Measurements from ENCODE around the gene JSRP1.

The JSRP1 gene, protein sequence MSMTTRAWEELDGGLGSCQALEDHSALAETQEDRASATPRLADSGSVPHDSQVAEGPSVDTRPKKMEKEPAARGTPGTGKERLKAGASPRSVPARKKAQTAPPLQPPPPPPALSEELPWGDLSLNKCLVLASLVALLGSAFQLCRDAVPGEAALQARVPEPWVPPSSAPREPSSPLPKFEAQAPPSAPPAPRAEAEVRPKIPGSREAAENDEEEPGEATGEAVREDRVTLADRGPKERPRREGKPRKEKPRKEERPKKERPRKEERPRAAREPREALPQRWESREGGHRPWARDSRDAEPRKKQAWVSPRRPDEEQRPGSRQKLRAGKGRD

DNA sequence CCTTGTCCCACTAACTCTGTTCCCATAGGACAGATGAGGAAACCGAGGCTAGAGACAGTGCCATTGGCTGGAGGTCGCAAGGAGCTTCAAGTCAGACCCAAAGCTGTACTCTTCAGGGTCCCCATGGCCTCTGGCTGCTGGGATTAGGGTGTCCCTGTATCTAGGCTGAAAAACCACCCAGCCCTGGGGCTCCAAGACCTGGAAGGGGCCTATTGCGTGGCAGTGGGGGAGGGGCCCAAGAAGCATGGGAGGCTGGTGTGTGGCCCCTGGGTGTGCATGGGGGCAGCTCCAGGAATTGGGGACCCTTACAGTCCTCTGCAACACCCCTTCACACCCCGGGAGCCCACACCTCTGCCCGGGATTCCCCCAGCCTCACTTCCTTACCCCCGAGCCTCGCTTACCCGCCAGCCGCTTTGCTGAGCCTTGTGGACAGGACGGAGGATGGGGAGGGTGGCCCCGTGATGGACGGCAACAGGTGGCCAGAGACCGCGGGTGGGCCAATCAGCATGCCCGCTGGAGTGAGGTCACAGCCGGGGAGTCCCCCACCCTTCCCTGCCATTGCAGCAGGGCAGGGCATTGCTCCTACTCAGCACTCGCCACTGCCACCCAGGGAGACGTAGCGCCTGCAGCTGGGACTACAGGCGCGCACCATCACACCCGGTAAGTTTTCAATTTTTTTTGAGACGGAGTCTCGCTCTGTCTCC lies at the start of gene JSRP1:
JSRP1 (minus strand) TSS at position 436 of the 704 bp plus-strand sequence. CDS start 1,103 bp downstream, outside the sequence.
- DNase-seq (ENCODE audit: low spot score): no peak

DNA sequence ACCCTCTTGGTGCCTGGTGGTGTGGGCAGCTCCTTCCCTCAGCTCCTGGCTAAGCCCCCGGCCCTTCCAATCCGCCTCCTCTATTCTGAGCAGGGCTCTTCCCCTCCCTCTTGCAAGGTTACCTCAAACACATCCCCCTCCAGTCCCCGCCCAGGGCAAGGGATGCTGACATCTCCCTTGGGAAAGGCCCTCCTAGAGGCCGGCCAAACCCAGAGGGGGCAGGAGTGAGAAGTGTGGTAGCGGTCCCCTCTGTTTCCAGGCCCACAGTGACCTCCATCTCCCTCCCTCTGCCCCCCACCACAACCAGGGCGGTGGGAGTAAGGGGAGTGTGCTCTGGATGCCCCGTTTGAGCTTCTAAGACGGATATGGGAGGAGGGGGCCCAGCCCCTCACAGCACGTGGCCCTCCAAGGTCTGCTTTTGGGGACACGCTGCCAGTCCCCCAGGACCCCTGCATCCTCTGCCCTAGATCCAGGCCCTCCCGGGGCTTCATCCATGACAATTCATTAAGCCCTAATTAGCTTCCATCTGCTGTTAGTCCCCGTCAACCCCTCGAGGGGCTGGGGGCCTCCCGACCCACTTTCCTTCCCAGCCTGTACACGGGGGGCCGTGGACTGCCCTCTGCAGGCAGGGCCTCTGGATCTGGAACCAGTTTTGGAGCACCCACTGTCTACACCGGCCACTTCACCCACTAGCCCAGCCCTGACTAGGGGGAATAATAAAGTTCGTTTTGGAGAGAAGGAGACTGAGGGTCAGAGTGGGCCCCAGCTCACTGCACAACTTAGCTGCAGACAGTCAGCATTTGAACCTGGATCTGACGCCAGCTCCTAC lies 49.4 kb upstream of the JSRP1 start:
- no peak for DNase-seq (ENCODE audit: low spot score)

DNA sequence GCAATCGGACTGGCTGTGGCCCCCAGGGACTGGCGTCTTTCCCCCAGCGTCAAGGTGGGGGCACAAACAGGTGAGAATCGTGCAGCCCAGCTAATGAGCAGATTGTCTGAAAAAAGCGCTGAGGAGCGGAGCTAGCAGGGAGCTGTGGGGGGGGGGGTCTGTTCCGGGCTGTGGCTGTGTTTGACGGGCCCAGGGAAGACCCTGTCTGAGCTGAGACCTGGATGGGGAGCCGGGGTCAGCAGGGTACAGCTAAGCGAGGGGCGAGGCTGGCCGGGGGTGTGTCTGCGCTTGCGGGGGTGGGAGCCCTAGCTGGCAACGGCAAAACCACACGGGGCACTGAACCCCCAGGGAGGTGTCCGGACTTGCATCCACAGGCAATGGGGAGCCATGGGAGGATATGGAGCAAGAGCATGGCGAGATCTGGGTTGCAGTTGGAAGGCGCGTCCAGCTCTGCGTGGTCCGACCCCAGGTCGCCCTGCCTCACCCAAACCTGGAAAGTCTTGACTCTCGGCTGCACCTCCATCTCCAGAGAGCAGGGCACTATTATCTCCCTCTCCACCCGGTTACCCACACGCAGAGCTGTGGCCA lies 47.1 kb upstream of the JSRP1 start:
- DNase-seq (ENCODE audit: low spot score): no peak

DNA sequence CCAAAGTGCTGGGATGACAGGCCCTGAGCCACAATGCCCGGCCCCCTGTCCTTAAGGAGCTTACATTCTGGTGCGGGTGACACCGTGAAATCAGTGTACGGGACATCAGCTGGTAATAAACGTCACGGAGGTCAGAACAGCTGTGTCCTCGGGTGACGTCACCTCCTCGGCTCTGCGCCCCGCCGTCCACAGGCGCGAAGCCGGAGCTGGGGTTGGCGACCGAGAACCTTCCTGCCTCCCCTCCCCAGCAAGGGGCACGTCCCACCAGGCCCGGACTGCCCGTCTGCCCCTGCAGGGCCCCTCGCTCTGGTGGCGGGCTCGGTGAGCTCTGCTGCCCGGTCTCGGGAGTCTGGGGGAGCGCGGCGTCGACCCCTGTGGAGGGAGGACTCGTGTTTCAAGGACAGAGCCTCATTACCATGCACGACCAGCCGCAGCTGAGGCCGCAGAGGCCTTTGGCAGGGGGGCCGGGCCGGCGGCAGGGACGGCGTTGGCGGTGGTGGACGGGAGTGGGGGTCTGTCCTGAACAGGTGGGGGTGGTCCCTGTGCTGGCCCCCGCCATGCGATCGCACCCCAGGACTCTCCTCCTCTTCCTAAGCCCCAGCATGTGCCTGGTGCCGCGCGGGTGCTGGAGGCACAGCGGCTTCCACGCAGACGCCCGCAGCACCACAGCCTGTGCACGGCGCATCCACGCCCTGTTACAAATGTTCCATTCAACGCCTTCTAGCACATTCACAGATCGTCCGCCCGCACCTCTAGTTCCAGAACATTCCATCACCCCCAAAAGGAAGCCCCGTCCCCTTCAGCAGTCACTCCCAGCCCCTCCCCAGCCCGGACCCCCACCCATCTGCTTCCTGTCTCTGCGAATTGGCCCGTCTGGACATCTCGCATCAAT lies 46.3 kb upstream of the JSRP1 start:
- DNase-seq (ENCODE audit: low spot score): peak; percentile 55

DNA sequence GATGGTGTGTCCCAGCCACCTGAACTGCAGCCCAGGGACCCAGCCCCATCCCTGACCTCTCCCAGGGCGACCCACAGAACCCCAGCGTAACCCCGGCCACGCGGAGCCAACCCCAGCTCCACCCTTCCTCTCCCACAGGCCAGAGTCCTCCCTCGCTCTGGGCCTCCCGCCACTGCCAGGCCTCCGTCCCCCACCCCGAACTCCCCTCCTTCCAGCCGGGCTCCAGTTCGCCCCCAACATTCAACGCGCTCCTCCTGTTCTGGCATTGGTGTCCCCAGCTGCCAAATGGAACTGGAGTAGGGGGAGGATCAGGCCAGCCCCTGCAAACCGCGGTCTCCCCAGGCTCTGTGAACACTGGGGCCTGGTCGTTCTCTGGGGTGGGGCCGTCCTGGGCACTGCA lies 44.3 kb upstream of the JSRP1 start:
- no peak for DNase-seq (ENCODE audit: low spot score)

DNA sequence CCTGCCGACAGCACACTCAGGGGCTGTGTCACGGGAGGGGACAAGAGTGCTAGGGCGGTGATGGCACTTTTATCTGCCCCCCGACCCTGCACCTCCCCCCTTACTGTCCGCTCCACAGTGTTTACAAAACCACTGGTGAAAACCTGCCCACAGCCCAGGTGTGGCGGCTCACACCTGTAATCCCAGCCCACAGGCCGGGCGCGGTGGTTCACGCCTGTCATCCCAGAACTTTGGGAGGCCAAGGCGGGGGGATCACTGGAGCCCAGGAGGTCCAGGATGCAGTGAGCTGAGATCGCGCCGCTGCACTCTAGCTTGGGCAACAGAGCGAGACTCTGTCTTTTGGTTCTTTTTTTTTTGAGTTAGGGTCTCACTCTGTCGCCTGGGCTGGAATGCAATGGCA lies 39.9 kb upstream of the JSRP1 start:
- no peak for DNase-seq (ENCODE audit: low spot score)

DNA sequence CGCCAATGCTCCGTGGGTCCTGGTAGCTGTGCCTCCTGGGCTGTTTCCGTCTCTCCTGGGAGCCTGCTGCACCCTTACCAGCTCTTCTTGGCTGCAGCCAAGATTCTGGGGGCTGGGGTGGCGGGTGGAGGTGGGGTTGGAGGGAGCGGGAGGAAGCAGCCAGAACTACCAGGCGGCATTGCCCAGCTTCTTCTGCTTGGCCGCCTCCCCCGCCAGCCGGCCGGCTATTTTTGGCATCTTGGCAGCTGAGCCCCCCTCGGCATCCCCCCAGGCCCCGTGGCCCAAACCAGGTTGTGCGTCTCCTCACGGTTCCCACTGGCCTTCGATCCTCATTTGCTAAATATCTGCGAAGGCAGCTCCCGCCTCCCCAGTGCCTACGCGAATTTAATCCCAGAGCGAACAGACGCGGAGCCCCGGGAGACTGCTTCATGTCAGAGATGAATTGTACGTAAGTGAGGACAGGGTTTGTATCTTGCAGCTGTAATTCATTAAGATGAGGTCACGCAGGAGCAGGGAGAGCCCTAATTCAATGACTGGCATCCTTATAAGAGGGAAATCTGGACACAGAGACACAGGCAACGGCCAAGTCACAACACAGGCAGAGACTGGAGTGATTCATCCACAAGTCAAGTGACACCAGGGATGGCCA lies 38.6 kb upstream of the JSRP1 start:
- DNase-seq (ENCODE audit: low spot score): peak; percentile 90

DNA sequence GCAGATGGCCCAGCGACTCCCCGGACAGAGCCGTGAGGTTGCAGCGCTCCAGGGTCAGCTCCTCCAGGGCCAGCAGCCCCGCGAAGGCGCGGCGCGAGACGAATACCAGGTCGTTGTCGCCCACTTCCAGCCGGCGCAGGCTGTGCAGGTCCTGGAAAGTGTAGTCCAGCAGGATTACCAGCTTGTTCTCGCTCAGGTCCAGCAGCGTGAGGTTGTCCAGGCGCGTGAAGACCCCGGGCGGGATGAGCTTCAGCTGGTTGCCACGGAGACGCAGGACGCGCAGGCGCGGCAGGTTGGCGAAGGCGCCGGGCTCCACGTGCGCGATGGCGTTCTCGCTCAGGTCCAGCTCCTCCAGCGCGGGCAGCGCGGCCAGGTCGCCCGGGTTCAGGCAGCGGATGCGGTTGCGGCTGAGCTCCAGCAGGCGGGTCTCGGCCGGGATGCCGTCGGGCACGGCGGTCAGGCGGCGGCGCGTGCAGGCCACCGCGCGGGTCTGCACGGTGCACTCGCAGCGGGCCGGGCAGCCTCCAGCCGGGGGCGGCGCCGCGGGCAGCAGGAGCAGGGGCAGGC lies 35.1 kb upstream of the JSRP1 start:
- no peak for DNase-seq (ENCODE audit: low spot score)

DNA sequence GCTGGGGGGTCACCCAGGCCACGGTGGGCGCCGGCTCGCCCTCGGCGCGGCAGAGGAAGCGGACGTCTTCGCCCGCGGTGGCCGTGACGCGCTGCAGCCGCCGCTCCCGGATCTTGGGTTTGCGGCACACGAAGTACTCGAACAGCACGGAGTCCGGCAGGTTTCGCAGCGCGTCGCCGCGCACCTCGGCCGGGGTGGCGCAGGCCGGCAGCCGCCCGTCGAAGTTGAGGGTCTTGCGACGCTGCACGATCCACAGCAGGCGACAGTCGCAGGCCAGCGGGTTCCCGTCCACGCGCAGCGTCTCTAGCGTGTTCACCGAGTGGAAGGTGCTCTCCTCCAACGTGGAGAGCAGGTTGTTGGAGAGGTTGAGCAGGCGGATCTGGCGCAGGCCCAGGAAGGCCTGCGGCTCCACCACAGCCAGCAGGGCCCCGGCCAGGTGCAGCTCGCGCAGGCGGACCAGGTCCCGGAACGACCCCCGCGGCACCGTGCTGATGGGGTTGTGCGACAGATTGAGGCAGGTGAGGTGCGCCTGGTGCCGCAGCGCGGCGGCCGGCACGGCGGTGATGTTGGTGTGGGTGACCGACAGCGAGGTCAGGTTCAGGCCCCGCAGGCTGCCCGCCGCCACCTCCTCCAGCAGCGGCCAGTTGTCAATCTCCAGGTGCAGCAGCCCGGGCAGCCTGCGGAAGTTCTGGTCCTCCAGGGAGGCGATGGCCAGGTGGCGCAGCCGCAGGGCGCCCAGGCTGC lies 34.4 kb upstream of the JSRP1 start:
- no peak for DNase-seq (ENCODE audit: low spot score)

DNA sequence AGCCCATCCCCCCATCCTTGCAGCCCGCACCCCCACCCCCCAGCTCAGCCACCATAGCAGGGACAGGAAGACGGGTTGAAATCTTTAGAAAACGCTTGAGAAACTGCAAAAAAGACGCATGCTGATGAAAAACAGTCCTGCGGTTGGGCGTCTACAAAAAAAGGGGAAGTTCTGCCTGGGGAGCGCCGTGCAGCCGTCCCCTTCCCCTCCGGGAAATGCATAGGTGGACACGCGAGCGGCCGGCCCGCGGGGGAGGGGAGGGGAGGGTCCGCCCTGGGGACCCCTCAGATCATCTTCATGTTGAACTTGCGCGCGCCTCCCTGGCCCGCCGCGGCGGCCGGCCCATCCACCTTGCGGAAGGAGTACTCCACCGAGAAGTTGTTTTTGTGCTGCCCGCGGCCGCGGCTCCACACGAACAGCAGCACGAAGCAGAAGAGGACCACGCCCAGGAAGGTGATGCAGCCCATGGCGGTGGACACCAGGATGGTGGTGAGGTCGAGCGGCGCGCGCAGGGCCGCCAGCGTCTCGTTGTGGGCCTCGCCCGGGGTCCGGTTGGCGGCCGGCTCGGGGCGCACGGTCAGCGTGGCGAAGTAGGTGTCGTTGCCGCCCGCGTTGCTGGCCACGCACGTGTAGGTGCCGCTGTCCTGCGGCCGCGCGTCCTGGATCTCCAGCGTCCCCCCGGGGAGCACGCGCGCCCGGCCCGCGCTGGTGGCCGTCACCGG lies 33.7 kb upstream of the JSRP1 start:
- no peak for DNase-seq (ENCODE audit: low spot score)

DNA sequence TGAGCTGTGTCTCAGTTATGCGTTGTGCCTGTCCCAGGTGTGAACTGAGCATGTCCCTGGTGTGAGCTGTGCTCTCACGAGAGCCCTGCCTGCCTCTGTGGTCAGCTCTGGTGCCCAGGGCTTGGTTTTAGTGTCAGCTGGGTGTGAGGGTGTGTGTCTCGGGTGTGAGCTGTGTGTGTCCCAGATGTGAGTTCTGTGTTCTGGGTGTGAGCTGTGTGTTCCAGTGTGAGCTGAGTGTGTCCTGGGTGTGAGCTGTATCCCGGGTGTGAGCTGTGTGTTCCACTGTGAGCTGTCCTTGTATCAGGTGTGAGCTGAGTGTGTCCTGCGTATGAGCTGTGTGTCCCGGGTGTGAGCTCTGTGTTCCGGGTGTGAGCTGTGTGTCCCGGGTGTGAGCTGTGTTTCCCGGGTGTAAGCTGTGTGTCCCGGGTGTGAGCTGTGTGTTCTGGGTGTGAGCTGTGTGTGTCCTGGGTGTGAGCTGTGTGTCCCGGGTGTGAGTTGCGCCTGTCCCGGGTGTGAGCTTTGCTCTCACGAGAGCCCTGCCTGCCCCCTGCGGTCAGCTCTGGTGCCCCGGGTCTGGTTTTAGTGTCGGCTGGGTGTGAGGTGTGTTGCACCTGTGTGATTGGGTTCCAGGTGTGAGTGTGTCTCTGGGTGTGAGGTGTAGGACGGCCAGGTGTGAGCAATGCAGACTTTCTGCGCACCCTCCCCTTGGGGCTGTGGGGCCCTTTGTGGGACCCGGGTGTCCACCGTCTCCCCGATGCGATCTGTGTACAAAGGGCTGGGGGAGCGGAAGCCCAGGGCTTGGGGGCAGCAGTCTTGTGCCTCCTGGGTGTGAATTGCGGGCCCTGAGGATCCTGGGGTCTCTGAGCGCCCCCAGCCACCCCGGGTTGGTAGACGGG lies 32.8 kb upstream of the JSRP1 start:
- no peak for DNase-seq (ENCODE audit: low spot score)

DNA sequence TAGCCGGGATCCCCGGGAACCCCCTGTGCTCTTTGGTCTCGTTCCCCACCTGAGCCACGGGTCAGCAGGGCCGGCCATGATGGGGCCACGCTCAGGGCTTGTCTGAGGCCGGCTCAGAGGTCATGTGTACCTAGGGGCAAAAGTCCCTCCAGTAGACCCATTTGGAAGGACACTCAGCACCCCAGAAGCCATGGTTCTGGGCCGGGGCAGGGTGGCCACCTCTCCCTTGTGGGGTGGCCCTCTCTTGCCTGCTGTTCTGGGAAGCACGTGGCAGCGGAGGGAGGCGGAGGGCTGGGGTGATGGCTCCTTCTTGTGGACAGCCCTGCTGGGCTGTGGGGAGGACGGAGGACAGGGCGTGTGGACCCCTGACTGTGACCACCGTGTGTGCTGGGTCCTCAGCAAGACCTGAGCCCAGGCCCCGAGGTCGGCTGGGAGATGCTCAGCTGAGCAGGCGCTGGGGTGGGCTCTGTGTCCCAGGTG lies 32.2 kb upstream of the JSRP1 start:
- DNase-seq (ENCODE audit: low spot score): no peak

DNA sequence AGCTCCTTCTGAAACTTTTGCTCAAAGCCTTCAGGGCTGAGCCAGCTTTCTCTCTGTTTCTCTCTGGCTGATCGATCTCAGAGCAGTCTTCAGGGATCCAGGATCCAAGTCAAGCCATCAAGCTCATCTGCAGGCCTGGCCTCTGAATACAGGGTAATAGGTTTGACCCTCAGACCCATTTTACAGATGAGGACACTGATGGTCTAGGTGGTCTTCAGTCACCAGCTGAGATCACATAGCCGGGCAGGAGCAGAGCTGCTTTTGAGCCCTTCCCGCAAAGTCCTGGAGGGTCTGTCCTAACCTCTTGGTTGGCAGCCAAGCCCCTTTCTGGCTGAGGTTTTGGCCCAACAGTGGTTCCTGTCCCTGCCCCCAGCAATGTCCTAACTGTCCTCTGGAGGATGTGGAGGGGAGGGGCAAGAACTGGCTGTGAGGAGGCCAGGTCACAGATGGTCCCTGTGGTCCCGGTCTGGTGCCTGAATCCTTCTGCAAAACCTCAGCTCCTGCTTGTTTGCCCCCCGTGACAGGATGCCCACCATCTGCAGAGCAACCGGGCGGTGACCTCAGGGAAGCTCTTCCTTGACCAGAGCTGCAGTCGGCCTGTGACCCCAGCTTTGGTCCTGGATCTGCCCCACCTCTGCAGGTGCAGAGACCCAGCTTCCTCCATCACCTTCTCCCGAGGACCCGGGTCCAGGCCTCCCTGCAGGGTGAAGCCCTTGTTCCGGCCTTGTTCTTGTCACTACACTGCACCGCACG lies 31.5 kb upstream of the JSRP1 start:
- DNase-seq (ENCODE audit: low spot score): no peak

DNA sequence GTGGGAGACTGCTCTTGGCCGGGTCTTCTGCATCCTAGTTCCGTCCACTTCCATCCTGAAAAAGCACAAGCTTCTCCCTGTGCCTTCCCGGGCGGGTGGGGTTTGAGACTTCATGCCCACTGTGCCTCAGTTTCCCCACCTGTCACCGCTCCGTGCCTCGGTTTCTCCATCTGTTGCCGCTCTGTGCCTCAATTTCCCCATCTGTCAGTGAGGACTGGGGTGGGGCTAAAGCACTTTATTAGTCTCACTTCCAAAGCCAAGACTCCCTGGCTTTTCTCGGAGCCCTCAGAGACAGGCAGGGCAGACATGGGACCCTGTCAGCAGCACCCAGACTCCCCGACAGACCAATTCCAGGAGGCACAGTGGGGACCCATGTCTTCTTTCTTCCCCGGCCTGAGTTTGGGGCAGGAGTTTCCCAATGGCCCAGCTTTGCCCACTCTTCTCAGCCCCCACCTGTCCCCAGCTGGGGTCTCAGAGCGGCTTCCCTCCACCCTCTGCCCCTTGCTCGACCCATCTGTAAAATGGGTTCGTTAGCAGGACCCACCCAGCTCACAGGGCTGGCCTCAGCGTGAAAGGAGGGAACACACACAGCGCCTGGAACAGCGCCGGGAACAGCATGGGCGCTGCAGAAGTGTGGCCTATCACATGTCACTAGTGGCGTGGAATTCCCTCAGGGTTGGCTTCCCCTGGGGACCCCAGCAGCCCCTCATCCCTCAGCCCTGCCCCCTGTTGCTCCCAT lies 30.4 kb upstream of the JSRP1 start:
- no peak for DNase-seq (ENCODE audit: low spot score)

DNA sequence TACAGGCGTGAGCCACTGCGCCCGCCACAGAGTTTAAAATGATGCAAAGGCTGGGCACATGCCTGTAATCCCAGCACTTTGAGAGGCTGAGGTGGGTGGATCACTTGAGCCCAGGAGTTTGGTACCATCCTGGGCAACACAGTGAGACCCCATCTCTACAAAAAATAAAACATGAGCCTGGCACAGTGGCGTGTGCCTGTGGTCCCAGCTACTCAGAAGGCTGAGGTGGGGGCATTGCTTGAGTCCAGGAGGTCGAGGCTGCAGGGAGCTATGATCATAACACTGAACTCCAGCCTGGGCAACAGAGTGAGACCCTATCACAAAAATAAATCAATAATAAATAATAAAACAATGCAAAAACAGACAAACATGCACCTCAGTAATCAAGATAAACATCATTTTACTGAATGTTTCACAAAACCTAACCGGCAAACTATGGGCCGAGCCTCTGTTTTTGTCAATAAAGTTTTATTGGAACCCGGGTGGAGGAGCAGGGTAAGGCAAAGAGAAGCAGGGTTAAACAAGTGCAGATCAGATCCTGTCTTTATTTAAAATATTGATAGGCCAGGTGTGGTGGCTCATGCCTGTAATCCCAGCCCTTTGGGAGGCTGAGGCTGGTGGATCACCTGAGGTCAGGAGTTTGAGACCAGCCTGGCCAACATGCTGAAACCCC lies 27.8 kb upstream of the JSRP1 start:
- DNase-seq (ENCODE audit: low spot score): no peak

DNA sequence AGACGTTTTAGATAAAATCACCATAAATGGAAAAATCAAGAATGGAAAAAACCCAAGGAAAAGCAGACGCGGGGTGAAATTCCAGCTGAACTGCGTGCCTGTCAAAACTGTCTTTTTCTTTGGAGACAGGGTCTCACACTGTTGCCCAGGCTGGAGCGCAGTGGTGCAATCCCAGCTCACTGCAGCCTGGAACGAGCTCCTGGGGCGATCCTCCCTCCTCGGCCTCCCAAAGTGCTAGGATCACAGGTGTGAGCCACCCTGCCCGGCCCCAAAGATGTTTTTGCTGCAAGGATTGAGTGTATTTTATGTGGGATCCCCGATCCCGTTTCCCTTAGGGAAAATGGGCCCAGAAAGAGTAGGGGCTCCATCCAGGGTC lies 26.6 kb upstream of the JSRP1 start:
- no peak for DNase-seq (ENCODE audit: low spot score)

All from AG08395 (cell line).